NCI-H510A (cell line): ENCODE data around the gene GUCA1A.
A peak's percentile ranks its signal among the peaks of the same experiment; 100 is the strongest.
"Not testable (repeated sequence)": the region's sequence is repeated elsewhere in the genome, so short reads cannot be mapped to it uniquely, and the experiment has no call there.

ENCODE experiments used
- DNase-seq: peaks from one replicate; lab custom pipeline; 2025; lab: John Stamatoyannopoulos, UW

GUCA1A gene

DNA sequence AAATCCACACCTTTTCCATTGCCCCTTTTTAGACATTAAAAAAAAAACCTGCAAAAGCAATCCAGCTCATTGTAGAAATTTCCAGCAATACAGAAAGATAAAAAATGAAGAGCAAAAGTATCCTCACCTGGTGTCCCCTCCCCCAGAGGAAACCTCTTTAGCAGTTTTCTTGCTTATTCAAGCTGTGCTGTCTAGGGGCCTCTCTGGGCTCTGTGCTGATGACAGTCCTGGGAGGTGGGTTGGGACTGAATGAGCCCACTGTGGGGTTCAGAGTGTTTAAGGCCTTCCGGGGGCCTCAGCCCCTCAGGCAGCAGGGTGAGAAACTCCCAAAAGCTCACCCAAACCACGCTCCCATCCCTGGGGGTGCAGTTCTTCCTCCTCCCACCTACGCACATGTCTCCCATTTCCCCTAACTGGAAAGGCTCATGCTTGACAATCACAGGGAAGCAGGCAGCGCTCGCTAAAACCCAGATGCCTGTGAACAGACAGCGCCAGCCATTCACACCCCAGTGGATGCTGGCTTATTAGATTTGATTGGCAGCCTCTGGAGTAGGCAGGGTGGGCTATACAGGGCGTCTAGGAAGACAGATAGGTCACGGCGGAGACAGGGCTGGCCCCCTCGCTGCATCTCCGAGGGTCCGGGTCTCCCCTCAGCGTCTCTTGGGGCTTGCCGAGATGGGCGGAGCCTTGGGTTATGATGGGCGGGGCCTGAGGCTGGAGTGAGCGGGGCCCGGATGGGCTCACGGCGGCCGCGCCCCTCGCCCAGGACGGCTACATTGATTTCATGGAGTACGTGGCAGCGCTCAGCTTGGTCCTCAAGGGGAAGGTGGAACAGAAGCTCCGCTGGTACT, 4.6 kb downstream of the GUCA1A start:
- DNase-seq = no peak

GRCh38 chr6:42179261-42179944, 6.2 kb downstream of the GUCA1A start:
- no peak for DNase-seq

DNA sequence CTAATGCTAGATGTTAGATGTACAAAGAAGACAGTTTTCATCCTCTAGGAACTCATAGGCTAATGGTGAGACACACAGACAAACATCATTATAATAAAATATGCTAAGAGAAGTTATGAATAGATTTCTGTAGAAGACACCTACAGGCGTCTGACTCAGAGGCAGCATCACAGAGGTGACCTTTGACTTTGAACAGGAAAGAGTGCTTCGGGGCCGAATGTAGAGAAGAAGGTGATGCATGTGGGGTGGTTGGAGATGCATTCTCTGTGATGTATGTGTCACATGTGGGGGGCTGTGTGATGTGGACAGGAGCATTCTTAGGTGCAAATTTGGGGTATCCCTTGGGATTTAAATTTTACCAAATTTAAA, 6.8 kb downstream of the GUCA1A start:
- DNase-seq = no peak

GRCh38 chr6:42182101-42182500, 8.9 kb downstream of the GUCA1A start:
- no peak for DNase-seq

GRCh38 chr6:42184475-42184874, 11.3 kb downstream of the GUCA1A start:
- no peak for DNase-seq

DNA sequence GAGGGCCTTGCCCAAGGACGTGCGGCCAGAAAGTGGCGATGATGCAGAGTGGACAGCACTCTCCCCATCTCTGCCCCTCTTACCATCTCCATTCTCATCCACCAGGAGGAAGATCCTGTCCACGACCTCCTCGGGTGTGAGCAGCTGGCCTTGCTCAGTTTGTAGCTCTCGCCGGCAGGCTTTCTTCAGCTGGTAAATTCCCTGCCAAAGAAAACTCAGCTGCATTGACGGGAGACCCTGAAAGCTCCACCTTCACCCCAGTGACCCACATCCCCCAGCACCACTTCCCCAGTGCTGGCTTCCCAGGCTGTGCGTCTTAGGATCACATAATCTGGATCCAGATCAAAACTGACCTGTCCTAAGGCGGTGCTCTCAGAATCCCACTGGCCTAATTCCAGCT, 12.4 kb downstream of the GUCA1A start:
- DNase-seq = no peak

DNA sequence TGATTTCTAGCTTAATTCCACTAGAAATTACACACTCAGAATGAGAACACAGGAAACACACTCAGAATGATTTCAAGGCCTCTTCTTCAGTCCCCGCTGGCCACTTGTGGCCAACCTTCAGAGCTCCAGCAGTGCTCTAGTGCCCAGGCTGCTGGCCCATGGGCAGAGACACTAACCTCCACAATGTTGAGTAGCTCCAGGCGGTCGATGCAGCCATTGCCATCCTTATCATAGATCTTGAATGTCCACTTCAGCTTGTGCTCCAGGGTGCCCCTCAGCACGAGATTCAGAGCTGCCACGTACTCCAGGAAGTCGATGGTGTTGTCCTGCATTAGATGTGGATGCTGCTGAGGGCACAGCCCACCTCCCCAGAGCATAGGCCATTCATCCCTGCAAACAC, 15.2 kb downstream of the GUCA1A start:
- no peak for DNase-seq

- no peak for DNase-seq
These were observed 17.5 kb downstream of the GUCA1A start for GRCh38 chr6:42190554-42191183.

- DNase-seq = not testable (repeated sequence)
These were observed 19.2 kb downstream of the GUCA1A start for GRCh38 chr6:42192385-42192784.

- DNase-seq = no peak
These were observed 20.3 kb downstream of the GUCA1A start for GRCh38 chr6:42193491-42193894.

GRCh38 chr6:42194056-42194455, 20.9 kb downstream of the GUCA1A start:
- no peak for DNase-seq

DNA sequence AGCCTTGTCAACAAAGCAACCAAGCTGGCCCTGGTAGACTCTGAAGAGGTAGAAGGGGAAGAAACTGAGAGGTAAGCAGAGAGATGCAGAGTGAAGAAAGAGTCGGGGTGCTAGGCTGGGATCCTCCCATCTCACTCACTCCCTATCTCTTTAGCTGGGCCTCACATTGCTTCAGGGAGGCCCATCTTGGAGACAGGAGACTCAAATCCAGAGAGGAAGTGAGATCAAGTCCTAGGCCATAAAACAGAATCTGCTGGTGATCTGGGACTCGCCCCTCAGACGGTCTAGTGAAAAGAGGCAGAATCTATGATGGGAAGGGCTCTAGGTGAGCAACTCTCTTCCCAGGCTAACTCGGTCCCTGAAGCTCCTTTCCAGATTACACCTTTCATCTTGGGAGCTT, 22.3 kb downstream of the GUCA1A start:
- DNase-seq = no peak

- DNase-seq = peak; percentile 58
These were observed 24.6 kb downstream of the GUCA1A start for GRCh38 chr6:42197555-42198362.

GRCh38 chr6:42199106-42199981, 26.2 kb downstream of the GUCA1A start:
- DNase-seq = no peak

DNA sequence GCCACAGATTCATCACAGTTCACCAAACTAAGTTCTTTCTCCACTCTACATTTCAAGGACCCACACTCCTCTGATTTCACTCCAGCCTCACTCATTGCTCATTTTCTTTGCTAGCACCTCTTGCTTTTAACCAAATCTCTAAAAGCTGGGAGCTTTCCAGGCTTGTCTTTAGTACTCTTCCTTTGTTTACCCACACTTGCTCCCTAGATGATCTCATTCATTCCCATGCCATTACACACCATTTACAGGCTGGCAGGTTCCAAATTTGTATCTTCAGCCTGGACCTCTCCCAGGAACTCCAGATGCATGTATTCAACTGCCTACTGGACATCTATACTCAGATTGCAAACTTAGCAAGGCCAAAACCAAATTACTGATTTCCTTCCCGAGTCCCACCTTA, 26.9 kb downstream of the GUCA1A start:
- DNase-seq = no peak

- no peak for DNase-seq
These were observed 28.2 kb downstream of the GUCA1A start for GRCh38 chr6:42201382-42201781.

DNA sequence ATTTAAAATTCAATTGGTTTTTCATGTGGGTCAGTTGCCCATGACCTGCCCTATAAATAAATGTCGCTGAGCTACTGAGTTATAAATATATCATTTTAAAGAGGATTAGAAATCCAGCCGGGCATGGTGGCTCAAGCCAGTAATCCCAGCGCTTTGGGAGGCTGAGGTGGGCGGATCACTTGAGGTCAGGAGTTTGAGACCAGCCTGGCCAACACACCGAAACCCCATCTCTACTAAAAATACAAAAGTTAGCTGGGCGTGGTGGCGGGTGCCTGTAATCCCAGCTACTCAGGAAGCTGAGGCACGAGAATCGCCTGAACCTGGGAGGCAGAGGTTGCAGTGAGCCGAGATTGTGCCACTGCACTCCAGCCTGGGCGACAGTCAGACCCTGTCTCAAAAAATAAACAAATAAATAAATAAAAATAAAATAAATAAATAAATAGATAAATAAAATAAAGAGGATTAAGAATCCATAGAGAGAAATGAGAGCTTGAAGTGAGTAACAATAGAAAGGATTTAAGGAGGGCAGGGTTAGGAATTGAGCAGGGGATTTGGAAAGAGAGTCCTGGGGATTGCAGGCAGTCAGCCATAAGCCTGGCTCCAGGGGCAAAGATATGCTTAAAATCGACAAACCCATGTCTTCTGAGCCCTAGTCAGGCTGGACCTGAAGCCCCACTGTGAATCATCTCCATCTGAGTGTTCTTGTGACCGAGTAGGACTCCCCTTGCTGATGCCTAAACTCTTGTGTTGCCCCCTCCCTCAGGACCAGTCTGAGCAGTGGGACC, 29.2 kb downstream of the GUCA1A start:
- DNase-seq = not testable (repeated sequence)

GRCh38 chr6:42203183-42203582, 30.0 kb downstream of the GUCA1A start:
- no peak for DNase-seq

DNA sequence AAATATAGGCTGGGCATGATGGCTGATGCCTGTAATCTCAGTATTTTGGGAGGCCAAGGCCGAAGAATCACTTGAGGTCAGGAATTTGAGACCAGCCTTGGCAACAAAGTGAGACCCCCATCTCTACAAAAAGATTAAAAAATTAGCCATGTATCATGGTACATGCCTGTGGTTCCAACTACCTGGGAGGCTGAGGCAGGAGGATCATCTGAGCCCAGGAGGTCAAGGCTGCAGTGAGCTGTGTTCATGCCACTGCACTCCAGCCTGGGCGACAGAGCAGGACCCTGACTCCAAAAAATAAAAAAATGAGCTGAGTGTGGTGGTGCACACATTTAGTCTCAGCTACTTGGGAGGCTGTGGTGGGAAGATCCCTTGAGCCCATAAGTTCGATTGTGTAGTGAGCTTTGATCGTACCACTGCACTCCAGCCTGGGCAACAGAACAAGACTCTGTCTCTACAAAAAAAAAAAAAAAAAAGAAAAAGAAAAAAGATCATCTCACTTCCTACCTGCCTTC, 31.7 kb downstream of the GUCA1A start:
- no peak for DNase-seq

DNA sequence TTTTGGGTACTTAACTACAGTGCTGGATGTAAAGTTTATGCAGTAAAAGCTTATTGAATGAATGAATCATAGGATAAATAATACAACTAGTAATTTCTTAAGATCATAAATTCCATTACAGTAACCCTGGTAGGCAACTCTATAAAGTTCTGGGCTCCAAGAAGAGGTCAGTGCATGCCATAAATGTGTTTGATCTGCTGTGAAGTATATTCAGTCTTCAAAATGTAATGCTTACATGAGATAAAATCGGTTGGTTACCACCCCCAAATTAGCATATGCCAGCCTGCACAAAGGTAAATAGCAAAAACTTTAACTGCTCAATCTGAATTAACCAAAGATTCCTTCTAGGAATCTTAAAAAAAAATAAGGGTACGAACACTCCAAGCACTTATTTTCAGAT, 34.4 kb downstream of the GUCA1A start:
- DNase-seq = not testable (repeated sequence)
